ENCODE results near the gene KBTBD12.

GRCh38 chr3:127940116-127940515 is 25.1 kb downstream of the KBTBD12 start:
- TF ChIP-seq CTCF (IDR thresholded peaks at IDR 0.05), result no peak
- no peak for TF ChIP-seq EZH2 (IDR thresholded peaks at IDR 0.05)
- TF ChIP-seq EZH2phosphoT487 (IDR thresholded peaks at IDR 0.05), result no peak
